HG03469 (cell line): ENCODE measurements around the gene IL11.
"Not testable (repeated sequence)": the region's sequence is repeated elsewhere in the genome, so short reads cannot be mapped to it uniquely, and the experiment has no call there.

ENCODE experiments used
- ATAC-seq: cut with Tn5 transposase; IDR thresholded peaks from one replicate; pipeline ENCODE4 v1.9.1; 2021; ENCODE audit warnings: mild to moderate bottlenecking, moderate library complexity, moderate number of reproducible peaks; ENCODE audit not compliant: unreplicated experiment

Gene IL11

GRCh38 chr19:55339105-55339888 is 31.0 kb downstream of the IL11 start, which contains the start of gene KMT5C:
Gene KMT5C, plus strand, starts transcription at chr19:55339876. Its CDS starts 2,061 bp downstream, at chr19:55341937.
- peak; percentile 78 for ATAC-seq

- ATAC-seq, result no peak
Measured at GRCh38 chr19:55336101-55336500, 34.2 kb downstream of the IL11 start.

DNA sequence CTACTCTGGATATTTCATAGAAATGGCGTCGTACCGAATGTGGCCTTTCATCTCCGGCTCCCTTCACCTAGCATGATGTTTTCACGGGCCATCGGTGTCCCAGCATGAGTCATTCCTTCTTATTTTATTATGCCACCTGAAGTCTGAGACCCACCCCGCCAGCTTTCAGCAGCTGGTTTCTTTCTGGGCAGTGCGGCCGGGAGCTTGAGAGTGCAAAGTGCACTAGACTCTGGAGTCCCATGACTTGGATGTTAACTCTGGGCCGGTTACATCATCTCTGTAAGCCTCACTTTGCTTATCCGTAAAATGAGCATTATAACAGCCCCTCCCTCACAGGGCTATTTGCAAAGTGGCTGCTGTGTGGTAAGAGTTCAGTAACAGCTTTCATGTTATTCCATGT is 36.4 kb downstream of the IL11 start:
- no peak for ATAC-seq

- not testable (repeated sequence) for ATAC-seq
Measured at GRCh38 chr19:55329791-55330190, 40.5 kb downstream of the IL11 start.

- ATAC-seq, result not testable (repeated sequence)
Measured at GRCh38 chr19:55328774-55329318, 41.4 kb downstream of the IL11 start.

DNA sequence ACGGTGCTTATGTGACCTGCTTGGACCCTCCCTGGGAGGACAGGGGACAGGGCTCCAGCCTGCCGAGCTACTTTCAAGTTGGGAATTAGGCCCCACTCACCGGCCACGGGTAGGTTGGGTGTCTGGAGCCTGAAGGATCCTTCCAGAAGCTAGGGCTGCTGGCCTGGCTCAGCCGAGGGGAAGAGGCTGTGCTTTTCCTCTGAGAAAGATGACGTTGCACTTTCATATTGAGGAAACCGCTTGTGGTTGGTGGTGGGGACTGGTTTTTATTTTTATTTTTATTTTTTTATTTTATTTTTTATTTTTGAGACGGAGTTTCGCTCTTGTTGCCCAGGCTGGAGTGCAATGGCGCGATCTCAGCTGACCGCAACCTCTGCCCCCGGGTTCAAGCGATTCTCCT is 45.1 kb downstream of the IL11 start, which contains the start of gene TMEM150B:
Gene TMEM150B (minus strand): TSS at position 170 of the 400 bp plus-strand sequence. CDS start 4,305 bp downstream, outside the sequence.
- ATAC-seq, result no peak

DNA sequence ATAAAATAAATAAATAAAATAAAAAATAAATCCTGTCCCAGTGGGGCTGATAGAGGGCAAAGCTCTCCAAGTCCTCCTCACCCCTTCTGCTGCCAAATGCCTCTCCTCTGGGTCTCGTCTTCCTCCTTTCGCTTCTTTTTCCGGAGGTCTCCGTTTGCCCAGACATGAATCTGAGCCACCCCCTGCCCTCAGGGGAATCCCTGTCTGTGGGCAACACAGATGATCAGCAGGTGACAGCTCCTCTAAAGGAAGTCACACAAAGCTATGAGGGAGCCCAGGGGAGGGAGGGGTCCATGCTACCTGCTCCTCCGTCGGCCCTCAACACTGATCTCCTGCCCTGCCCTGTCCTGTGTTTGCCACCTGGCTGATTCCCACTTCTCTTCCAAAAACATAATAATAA is 45.6 kb downstream of the IL11 start:
- ATAC-seq, result no peak

DNA sequence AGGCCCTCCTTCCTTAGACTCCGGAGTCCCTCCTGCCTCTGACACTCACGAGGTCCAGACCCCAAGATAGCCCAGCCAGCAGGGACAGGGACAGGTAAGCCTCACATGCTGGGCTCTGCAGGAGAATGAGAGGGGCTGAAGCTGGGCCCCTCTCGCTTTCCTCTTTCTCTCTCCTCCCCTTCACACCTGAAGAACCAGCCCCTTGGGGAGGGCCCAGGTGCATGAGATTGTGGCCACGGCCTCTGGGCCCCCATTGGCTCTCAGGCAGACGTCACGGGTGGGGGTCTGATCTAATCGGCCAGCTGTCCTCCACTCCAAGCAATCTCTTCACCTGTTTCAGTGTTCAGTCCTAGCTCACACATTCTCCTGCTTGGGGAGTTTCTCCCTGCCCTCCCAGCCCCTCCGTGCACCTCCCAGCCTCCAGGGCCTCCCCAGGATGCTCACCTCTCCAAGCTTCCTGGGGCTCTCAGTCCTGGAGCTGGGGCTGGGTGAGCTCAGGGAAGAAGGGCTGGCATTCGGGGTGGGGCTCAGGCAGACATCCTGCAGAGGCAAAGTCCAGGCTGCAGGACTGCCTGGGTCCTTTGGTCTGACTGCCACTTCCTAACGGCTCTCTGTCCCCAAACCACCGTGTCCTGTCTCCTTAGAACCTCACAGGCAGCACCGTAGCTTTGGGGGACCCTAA is 47.9 kb downstream of the IL11 start:
- ATAC-seq, result no peak

GRCh38 chr19:55321466-55322137 is 48.7 kb downstream of the IL11 start:
- ATAC-seq, result no peak

DNA sequence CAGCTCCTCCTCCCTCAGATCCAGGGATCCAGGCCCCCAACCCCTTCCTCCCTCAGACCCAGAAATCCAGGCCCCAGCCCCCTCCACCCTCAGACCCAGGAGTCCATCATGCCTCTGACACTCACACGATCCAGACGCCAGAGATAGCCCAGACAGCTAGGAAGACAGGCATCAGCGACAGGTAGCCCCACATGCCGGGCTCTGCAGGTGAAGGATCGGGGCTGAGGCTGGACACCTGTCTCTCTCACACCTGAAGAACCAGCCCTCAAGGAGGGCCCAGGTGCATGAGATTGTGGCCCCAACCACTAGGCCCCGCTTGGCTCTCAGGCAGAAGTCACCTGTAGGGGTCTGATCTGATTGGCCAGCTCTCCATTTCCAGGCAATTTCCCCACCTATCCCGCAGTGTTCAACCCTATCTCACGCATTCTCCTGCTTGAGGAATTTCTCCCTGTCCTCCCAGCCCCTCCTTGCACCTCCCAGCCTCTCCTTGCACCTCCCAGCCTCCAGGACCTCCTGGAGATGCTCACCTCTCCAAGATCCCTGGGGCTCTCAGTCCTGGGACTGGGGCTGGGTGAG is 49.3 kb downstream of the IL11 start:
- ATAC-seq, result no peak

GRCh38 chr19:55319785-55320184 is 50.5 kb downstream of the IL11 start:
- ATAC-seq, result no peak

GRCh38 chr19:55316646-55317045 is 53.6 kb downstream of the IL11 start:
- no peak for ATAC-seq

GRCh38 chr19:55315956-55316525 is 54.2 kb downstream of the IL11 start:
- ATAC-seq, result no peak

GRCh38 chr19:55314396-55314795 is 55.9 kb downstream of the IL11 start:
- no peak for ATAC-seq
